Hematopoietic multipotent progenitor cell treated with erythropoietin and hydrocortisone succinate and interleukin-3 and kit ligand, for 4 days (in vitro differentiated cells): ENCODE measurements around the gene KRTAP5-10.
"Not testable (repeated sequence)": the region's sequence is repeated elsewhere in the genome, so short reads cannot be mapped to it uniquely, and the experiment has no call there.

Experiments used
- DNase-seq: peaks from one replicate; pipeline ENCODE4 v3.0.0-alpha.2; 2015

The KRTAP5-10 gene

GRCh38 chr11:71613931-71614330 is 48.6 kb downstream of the KRTAP5-10 start:
- not testable (repeated sequence) for DNase-seq

GRCh38 chr11:71614366-71614917 is 49.1 kb downstream of the KRTAP5-10 start:
- not testable (repeated sequence) for DNase-seq

DNA sequence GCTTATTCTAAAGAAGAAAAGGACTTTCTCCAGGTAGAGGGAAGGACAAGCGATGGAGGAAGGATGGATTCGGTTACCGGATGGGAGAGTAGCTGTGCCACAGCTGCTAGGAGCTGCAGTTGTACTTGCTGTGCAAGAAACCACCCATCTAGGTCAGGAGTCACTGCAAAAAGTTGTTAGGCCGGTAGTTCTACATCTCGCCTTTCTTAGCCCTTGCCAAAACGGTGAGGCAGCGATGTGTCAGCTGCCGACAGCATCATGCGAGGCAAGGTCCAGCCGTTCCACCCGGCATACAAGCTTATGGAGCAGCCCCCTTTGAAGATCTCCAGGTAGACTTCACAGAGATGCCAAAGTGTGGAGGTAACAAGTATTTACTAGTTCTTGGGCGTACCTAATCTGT is 49.6 kb downstream of the KRTAP5-10 start:
- not testable (repeated sequence) for DNase-seq
